HepG2 (cell line): ENCODE data around the gene NEK9. TPM values are rescaled to one million over a fixed set of nuclear protein-coding genes. Genes with fewer than 3 reads are reported as not detected.
A peak's percentile ranks its signal among the peaks of the same experiment; 100 is the strongest.

Experiments used
- EHMT2 ChIP-seq: fragments of 200-600 bp; sonication (generic); IDR thresholded peaks from 2 replicates; pipeline ENCODE4 v1.7.0; 2017; ENCODE audit warnings: antibody characterized with exemption, low read depth, low read length, borderline replicate concordance
- ELF3 ChIP-seq: IDR thresholded peaks from 2 replicates; pipeline ENCODE4 v1.6.1; 2016; ENCODE audit warnings: missing genetic modification reagents, missing compliant biosample characterization
- FOXO4 ChIP-seq: sonication (generic); formaldehyde crosslinking; conservative IDR thresholded peaks from 2 replicates; pipeline ENCODE4 v1.8.1; 2023; ENCODE audit warnings: missing genetic modification reagents
- FUBP1 ChIP-seq: sonication (generic); formaldehyde crosslinking; IDR thresholded peaks from 2 replicates; pipeline ENCODE4 v1.5.1; 2020; ENCODE audit warnings: missing genetic modification reagents, mild to moderate bottlenecking, borderline replicate concordance
- HDAC1 ChIP-seq: sonication (generic); formaldehyde crosslinking; IDR thresholded peaks from 2 replicates; pipeline ENCODE4 v1.5.1; 2020; ENCODE audit warnings: mild to moderate bottlenecking, missing genetic modification reagents
- HMG20A ChIP-seq: IDR thresholded peaks from 2 replicates; pipeline ENCODE4 v1.6.1; 2016; ENCODE audit warnings: borderline replicate concordance
- POLR2A ChIP-seq, 2 experiments: IDR thresholded peaks; 2 replicates each; pipeline ENCODE4 v1.6.1; 2011; ENCODE audit warnings: low read depth in 2 of 2, low read length in 2 of 2, mild to moderate bottlenecking in 1 of 2, moderate library complexity in 1 of 2; ENCODE audit not compliant: insufficient read depth in 1 of 2
- RXRB ChIP-seq: IDR thresholded peaks from 2 replicates; pipeline ENCODE4 v1.6.1; 2016; ENCODE audit warnings: borderline replicate concordance, missing genetic modification reagents, missing compliant biosample characterization
- TP53 ChIP-seq: sonication (generic); formaldehyde crosslinking; conservative IDR thresholded peaks from 2 replicates; pipeline ENCODE4 v1.4.0; 2020; ENCODE audit warnings: missing genetic modification reagents
- XBP1 ChIP-seq: sonication (generic); formaldehyde crosslinking; IDR thresholded peaks from 2 replicates; pipeline ENCODE4 v1.5.0; 2020; ENCODE audit warnings: missing genetic modification reagents
- YEATS2 ChIP-seq: sonication (generic); formaldehyde crosslinking; IDR thresholded peaks from 2 replicates; pipeline ENCODE4 v1.4.0; 2020; ENCODE audit warnings: missing genetic modification reagents, borderline replicate concordance
- ZBTB4 ChIP-seq: sonication (generic); formaldehyde crosslinking; IDR thresholded peaks from 2 replicates; pipeline ENCODE4 v1.4.0; 2020; ENCODE audit warnings: missing genetic modification reagents, mild to moderate bottlenecking, borderline replicate concordance
- ZHX2 ChIP-seq, 2 experiments: sonication (generic) in 1 of 2; formaldehyde crosslinking in 1 of 2; IDR thresholded peaks; 2 replicates each; pipeline versions ENCODE4 v1.6.1 to v1.9.0; 2014 to 2022; ENCODE audit warnings: antibody characterized with exemption in 1 of 2, borderline replicate concordance in 1 of 2, inconsistent platforms in 1 of 2, low read depth in 1 of 2, missing genetic modification reagents in 1 of 2
- ZNF225 ChIP-seq: sonication (generic); formaldehyde crosslinking; IDR thresholded peaks from 2 replicates; pipeline ENCODE4 v1.4.0; 2020; ENCODE audit warnings: mild to moderate bottlenecking, missing genetic modification reagents
- ZNF543 ChIP-seq: sonication (generic); formaldehyde crosslinking; IDR thresholded peaks from 2 replicates; pipeline ENCODE4 v1.4.0; 2020; ENCODE audit warnings: mild to moderate bottlenecking, missing genetic modification reagents
- ZNF556 ChIP-seq: sonication (generic); formaldehyde crosslinking; IDR thresholded peaks from 2 replicates; pipeline ENCODE4 v1.4.0; 2020; ENCODE audit warnings: mild to moderate bottlenecking, missing genetic modification reagents, borderline replicate concordance
- ZNF773 ChIP-seq: sonication (generic); formaldehyde crosslinking; IDR thresholded peaks from 2 replicates; pipeline ENCODE4 v1.4.0; 2020; ENCODE audit warnings: missing genetic modification reagents, borderline replicate concordance
- polyA plus RNA-seq, 8 experiments: library from polyadenylated mRNA; depleted of rRNA in 3 of 8; stranded (reverse) in 7 of 8; unstranded in 1 of 8; fragments of >200 nt; fragmentation: Illumina TruSeq in 4 of 8; extraction: Trizol in 4 of 8; gene quantifications; 2 replicates each; pipeline versions ENCODE4 v1.2.1 to v1.2.3, GENCODE V29; 2011 to 2016; ENCODE audit warnings: low read depth in 4 of 8, missing spikeins in 1 of 8, mixed read lengths in 1 of 8; ENCODE audit not compliant: insufficient read depth in 1 of 8
- total RNA-seq, 5 experiments: library from RNA; depleted of rRNA; stranded (reverse); fragments of >200 nt; fragmentation: Illumina TruSeq; extraction: Trizol; gene quantifications; 2 replicates each; pipeline ENCODE4 v1.2.3, GENCODE V29; 2016; ENCODE audit warnings: low read depth in 1 of 5

NEK9 gene
- total and polyA plus RNA-seq, 2 of the 13 experiments (the other 11 are each of a cell fraction or from before 2014, with no cell fraction given) = 16.5 to 27.3 TPM

- TF ChIP-seq FUBP1 = no peak
- no peak for TF ChIP-seq EHMT2
- no peak for TF ChIP-seq ZHX2 (IDR thresholded peaks at IDR 0.05; ENCODE audit: low read depth)
- TF ChIP-seq ZHX2 (CRISPR knock-in tag; IDR thresholded peaks at IDR 0.05; ENCODE audit: borderline replicate concordance) = no peak
- no peak for TF ChIP-seq ZNF543 (CRISPR knock-in tag)
- no peak for TF ChIP-seq ZNF556 (CRISPR knock-in tag)
- no peak for TF ChIP-seq HMG20A (CRISPR knock-in tag)
- no peak for TF ChIP-seq POLR2A (IDR thresholded peaks at IDR 0.05; ENCODE audit: insufficient read depth in 1 of 2, low read depth in 2 of 2, low read length in 2 of 2)
- TF ChIP-seq YEATS2 = no peak
- no peak for TF ChIP-seq HDAC1
- TF ChIP-seq ELF3 (CRISPR knock-in tag) = peak; percentile 77; the same call in 1 of the 2 replicates
- no peak for TF ChIP-seq FOXO4
- no peak for TF ChIP-seq ZNF773 (CRISPR knock-in tag)
- TF ChIP-seq XBP1 = no peak
- no peak for TF ChIP-seq ZNF225 (CRISPR knock-in tag)
- TF ChIP-seq ZBTB4 (CRISPR knock-in tag) = no peak
- peak; percentile 95 for TF ChIP-seq RXRB
- no peak for TF ChIP-seq TP53 (CRISPR knock-in tag)
Observed at GRCh38 chr14:75041613-75042012, 85.2 kb downstream of the NEK9 start (continued).
